Calu3 (cell line): ENCODE results near the gene ZNF560. TPM values are rescaled to one million over a fixed set of nuclear protein-coding genes. Genes with fewer than 3 reads are reported as not detected.

Source experiments
- BruUV-seq: library from RNA; stranded (reverse); fragments of 400-500 nt; replicated peaks from 2 replicates; lab custom pipeline; 2021; lab: Mats Ljungman, UMichigan
- CTCF ChIA-PET: fragments of 300-600 bp; sonication (Branson Sonifier 250); formaldehyde crosslinking; loops from one replicate; lab custom pipeline; 2022; ENCODE audit warnings: antibody characterized with exemption; lab: Charles Lee
- DNase-seq: peaks from one replicate; pipeline ENCODE4 v3.0.0; 2022
- H3K27ac Mint-ChIP-seq: one replicate; pipeline ENCODE4 v1.8.0; 2022; ENCODE audit warnings: mixed read lengths; ENCODE audit not compliant: unreplicated experiment
- H3K27me3 Mint-ChIP-seq: one replicate; pipeline ENCODE4 v1.8.0; 2022; ENCODE audit warnings: mixed read lengths; ENCODE audit not compliant: unreplicated experiment
- H3K36me3 Mint-ChIP-seq: one replicate; pipeline ENCODE4 v1.8.0; 2022; ENCODE audit warnings: mild to moderate bottlenecking, moderate library complexity, mixed read lengths; ENCODE audit not compliant: insufficient read depth, unreplicated experiment
- H3K4me1 Mint-ChIP-seq: one replicate; pipeline ENCODE4 v1.8.0; 2022; ENCODE audit warnings: mild to moderate bottlenecking, low read depth, mixed read lengths; ENCODE audit not compliant: unreplicated experiment
- H3K4me3 Mint-ChIP-seq: one replicate; pipeline ENCODE4 v1.8.0; 2022; ENCODE audit warnings: mild to moderate bottlenecking, low read depth, moderate library complexity, mixed read lengths; ENCODE audit not compliant: unreplicated experiment
- H3K9me3 Mint-ChIP-seq: one replicate; pipeline ENCODE4 v1.8.0; 2022; ENCODE audit warnings: low read depth, mixed read lengths; ENCODE audit not compliant: unreplicated experiment
- intact Hi-C: fragments of 100-400 bp; cut with micrococcal nuclease; formaldehyde crosslinking; loops from one replicate; pipeline ENCODE4 v1.10.0; 2022; ENCODE audit not compliant: unreplicated experiment
- total RNA-seq: library from RNA; stranded (reverse); gene quantifications from 2 replicates; pipeline ENCODE4 v1.2.3, GENCODE V29; 2022
- TF ChIP-seq, protein P1 (sequence below): fragments of 200-600 bp; IDR thresholded peaks from one replicate; pipeline ENCODE4 v1.8.0; 2022; ENCODE audit warnings: antibody characterized with exemption; ENCODE audit not compliant: unreplicated experiment

The ZNF560 gene
- total RNA-seq, 1 experiment from 2014 or later = not detected

DNA sequence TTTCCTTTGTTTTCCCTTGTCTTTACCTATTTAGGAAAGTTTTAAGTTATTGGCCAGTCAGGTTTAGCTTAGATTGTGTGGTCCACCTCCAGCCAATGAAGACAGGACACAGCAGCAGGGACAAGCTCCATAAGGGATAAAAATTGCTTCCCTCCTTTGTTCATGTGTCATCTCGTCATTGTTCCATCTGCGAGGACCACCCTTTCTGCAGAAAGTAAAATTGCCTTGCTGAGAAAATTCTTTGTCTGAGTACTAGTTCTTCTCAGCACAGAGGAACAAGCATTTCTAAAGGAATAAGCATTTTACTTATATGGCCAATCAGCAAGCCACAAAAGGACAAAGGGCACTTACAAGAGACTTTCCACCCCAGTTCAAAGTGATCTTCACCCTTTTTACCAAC, 11.4 kb downstream of the ZNF560 start:
- H3K9me3 Mint-ChIP-seq = peaks cover 3% of the 10 kb centered on the region
- intact Hi-C loops = no loop called here
- DNase-seq = no peak
- no peaks in the 10 kb centered on the region for H3K27me3 Mint-ChIP-seq
- TF ChIP-seq, protein P1, sequence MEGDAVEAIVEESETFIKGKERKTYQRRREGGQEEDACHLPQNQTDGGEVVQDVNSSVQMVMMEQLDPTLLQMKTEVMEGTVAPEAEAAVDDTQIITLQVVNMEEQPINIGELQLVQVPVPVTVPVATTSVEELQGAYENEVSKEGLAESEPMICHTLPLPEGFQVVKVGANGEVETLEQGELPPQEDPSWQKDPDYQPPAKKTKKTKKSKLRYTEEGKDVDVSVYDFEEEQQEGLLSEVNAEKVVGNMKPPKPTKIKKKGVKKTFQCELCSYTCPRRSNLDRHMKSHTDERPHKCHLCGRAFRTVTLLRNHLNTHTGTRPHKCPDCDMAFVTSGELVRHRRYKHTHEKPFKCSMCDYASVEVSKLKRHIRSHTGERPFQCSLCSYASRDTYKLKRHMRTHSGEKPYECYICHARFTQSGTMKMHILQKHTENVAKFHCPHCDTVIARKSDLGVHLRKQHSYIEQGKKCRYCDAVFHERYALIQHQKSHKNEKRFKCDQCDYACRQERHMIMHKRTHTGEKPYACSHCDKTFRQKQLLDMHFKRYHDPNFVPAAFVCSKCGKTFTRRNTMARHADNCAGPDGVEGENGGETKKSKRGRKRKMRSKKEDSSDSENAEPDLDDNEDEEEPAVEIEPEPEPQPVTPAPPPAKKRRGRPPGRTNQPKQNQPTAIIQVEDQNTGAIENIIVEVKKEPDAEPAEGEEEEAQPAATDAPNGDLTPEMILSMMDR = no peak
- no peak overlapping the region for H3K27ac Mint-ChIP-seq
- CTCF ChIA-PET = no interaction called here
- BruUV-seq = no TSS peak
- H3K4me3 Mint-ChIP-seq = no peak overlapping the region
- H3K36me3 Mint-ChIP-seq = no peaks in the 10 kb centered on the region
- no peaks in the 10 kb centered on the region for H3K4me1 Mint-ChIP-seq

DNA sequence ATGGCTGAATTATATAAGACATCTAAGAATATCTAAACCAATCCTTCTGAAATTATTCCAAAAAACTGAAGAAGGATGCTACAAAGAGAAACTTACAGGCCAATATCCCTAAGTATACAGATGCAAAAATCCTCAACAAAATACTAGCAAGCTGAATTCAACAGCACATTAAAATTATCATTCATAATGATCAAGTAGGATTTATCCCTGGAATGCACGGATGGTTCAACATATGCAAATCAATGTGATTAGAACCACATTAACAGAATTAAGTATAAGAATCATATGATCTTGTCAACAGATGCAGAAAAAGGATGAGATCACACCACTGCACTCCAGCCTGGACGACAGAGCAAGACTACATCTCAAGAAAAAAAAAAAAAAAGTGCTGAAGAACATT, 13.3 kb downstream of the ZNF560 start:
- Mint-ChIP-seq H3K36me3 (no peaks in the 10 kb centered on the region), H3K27ac (no peak overlapping the region), H3K4me1 (no peaks in the 10 kb centered on the region), H3K4me3 (no peak overlapping the region), H3K27me3 (no peaks in the 10 kb centered on the region), H3K9me3 (peaks cover 5% of the 10 kb centered on the region)
- CTCF ChIA-PET = no interaction called here
- TF ChIP-seq, protein P1 = no peak
- no peak for DNase-seq
- no TSS peak for BruUV-seq
- intact Hi-C loops = no loop called here

DNA sequence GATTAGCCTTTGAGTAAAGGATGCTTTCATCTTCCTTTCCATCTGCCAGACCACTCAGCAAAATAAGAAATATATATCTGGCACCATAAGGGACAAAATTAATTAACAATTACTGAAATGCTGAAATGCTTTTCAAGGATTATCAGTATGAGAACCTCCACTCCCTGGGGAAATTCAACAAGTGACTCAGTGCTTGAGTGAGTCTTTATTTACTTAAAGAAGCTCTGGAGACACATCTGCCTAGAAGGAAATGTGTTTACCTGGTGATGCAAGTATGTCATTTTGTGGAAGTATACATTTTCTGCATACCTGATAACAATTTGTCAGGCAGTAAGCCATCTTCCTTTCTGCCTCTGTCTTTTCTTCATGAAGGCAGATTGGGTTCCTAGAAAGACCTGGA, 23.4 kb downstream of the ZNF560 start:
- intact Hi-C loops = no loop called here
- Mint-ChIP-seq H3K4me1 (no peaks in the 10 kb centered on the region), H3K27me3 (no peaks in the 10 kb centered on the region), H3K9me3 (peaks cover 19% of the 10 kb centered on the region), H3K4me3 (no peak overlapping the region), H3K36me3 (no peaks in the 10 kb centered on the region), H3K27ac (no peak overlapping the region)
- TF ChIP-seq, protein P1 = no peak
- no TSS peak for BruUV-seq
- CTCF ChIA-PET = no interaction called here
- no peak for DNase-seq

DNA sequence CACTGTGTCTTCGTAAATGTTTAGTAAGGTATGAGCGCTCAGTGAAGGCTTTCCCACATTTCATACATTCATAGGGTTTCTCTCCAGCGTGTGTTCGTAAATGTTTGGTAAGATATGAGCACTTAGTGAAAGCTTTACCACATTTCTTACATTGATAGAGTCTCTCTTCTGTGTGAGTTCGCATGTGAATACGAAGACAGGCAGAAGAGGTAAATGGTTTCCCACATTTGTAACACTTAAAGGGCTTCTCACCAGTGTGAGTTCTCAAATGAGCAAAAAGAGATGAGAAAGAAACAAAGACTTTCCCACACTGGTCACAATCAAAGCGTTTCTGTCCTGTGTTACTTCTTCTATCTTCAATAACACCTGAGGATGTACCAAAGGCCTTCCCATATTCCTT, 31.3 kb downstream of the ZNF560 start:
- TF ChIP-seq, protein P1 = no peak
- H3K9me3 Mint-ChIP-seq = peaks cover 10% of the 10 kb centered on the region
- H3K27me3 Mint-ChIP-seq = no peaks in the 10 kb centered on the region
- H3K4me3 Mint-ChIP-seq = no peak overlapping the region
- no peaks in the 10 kb centered on the region for H3K36me3 Mint-ChIP-seq
- no peak overlapping the region for H3K27ac Mint-ChIP-seq
- DNase-seq = no peak
- intact Hi-C loops = no loop called here
- H3K4me1 Mint-ChIP-seq = no peaks in the 10 kb centered on the region
- no TSS peak for BruUV-seq
- CTCF ChIA-PET = no interaction called here
